ENCODE measurements around the gene LCE1A.
A peak's percentile ranks its signal among the peaks of the same experiment; 100 is the strongest.

LCE1A gene

DNA sequence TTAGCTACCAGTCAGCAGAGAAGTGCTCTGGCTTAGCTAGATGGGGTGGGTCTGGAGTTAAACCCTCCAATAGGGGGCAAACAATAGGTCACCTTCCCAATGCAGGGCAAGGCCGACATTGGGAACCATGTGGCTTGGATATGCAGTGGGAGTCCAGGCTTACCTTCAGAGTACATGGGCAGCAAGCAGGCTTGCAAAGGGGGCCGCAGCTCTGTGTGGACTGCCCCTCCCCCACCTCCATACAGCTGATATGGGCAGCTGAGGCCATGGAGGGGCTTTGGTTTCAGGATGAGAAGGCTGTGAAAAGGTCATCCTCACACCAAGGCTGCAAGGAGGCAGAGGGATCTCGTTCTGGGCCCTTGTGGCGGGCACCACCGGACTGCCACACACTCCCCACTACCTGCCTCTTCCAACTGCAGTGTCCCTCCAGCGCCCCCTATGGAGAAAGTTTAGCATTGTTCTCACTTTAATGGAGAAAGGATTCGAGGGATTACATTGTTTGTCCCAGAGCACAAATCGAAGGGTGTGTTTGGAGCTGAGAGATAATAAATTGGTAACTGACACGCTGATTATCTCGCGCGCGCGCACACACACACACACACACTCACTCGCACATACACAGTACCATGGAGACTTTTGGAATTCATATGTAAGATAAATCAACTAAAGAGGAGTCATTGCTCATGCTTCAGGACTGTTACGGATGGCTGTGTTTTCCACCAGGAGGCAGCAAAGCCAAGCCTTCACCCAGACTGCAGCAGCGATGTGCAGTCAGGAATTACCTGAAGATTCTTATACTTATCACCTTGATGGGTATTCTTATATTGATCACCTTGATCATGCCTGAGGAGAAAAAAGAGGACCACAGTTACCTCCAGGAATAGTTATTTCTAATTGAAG lies 43.8 kb downstream of the LCE1A start:
- DNase-seq: peak; percentile 38 to 42

DNA sequence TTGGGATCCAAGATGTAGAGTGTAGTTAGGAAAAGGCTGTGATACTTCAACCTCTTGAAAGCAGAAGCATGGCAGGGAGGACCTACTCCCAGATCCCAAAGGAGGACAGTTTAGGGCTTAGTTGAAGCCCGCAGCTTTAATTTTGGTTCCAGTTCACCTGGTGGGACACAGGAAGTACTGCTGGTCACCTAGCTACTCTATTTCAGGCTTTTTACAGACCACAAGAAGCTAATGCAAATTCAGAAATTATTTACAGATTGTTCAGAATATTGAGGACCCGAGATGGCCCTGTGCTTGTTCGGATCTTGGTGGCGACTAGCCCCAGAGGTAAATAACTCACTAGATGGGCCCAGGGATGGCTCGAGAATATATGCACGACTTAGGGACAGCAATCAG lies 44.5 kb downstream of the LCE1A start:
- no peak for DNase-seq

DNA sequence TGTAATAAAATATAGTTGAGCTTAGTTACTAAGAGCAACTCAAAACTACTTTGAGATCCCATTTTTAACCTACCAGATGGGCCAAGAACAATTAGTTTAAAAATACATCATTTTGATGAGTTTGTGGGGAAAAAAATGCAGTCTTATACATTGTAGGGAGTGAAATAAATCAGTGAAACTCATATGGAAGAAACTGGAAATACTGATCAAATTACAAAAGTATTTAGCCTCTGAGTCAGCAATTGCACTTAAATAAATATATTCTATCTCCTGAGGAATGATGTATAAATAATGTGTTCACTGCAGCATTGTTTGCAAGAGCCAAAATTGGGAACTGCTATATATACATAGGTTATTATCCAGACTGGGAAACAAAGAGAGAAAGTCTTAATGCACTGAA lies 46.2 kb downstream of the LCE1A start:
- no peak for DNase-seq

DNA sequence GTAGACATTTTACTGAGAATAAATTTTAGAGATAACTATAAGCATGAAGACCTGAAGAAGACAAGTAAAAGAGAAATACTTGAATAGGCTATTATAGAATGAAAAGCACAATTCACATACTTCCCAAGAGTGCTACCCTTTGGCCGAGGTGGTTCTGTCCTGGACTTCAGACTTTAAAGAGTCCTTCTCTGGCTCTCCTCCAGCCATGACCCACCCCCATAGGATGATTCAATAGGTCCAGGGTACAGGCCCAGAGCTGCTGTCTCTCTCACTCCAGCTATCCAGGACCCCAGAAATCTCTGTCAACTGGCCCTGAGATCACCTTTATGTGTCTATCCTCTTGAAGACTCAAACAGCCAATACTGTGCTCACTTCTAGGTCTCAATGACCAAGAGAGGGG lies 49.6 kb downstream of the LCE1A start:
- DNase-seq: no peak

All from NCI-H187 (cell line).